Left kidney (tissue), 2 donors: ENCODE results near the gene HOXA2. TPM values are rescaled to one million over a fixed set of nuclear protein-coding genes. Genes with fewer than 3 reads are reported as not detected.

Experiments
- DNase-seq: peaks from one replicate; pipeline ENCODE4 v3.0.0-alpha.2; 2013
- polyA plus RNA-seq: library from polyadenylated mRNA; unstranded; fragments of 120-200 nt; gene quantifications from one replicate; pipeline ENCODE4 v1.2.1, GENCODE V29; 2013; ENCODE audit not compliant: insufficient read length

HOXA2 gene
- polyA plus RNA-seq, 1 donor = 13.9 TPM

- no peak for DNase-seq
These were observed 24.3 kb upstream of the HOXA2 start for GRCh38 chr7:27126596-27127327.

- DNase-seq = no peak
These were observed 23.5 kb upstream of the HOXA2 start for GRCh38 chr7:27125986-27126394.

DNA sequence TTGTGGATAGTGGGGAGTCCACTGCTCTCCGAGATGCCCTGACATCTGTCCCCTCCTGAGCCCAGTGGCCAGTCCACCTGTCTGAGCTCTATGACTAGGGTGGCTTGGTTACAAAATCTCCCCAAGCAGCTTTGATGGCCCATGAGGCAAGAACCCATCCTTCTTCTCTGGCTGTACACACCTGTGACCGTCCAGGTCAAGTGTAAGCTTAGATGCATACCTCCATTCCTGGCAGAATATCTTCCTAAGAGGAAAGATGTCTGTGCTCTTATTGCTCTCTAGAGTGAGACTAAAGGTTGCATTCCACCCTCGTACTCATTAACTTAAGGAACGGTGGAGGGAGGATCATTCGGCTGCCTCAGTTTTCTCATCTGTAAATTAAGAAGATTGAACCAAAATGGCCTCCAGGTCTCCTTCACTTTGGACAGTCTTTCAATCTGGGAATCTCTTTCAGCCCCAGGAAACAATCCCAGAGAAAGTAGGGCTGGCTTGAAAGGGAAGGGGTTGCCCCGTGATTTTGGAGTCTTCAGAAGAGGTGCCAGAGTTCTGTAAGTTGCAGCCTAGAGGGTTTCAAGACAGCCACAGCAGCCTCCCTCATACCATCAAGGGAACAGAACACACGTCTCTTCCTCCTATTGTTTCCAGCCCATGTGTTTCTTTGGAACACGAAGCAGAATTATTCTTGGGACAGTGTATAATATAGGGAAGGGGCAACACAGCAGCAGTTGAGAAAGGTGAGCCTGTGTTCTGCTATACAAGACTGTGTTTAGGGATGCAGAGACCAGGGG lies 22.6 kb upstream of the HOXA2 start:
- no peak for DNase-seq

GRCh38 chr7:27124096-27124901 lies 21.8 kb upstream of the HOXA2 start:
- no peak for DNase-seq

DNA sequence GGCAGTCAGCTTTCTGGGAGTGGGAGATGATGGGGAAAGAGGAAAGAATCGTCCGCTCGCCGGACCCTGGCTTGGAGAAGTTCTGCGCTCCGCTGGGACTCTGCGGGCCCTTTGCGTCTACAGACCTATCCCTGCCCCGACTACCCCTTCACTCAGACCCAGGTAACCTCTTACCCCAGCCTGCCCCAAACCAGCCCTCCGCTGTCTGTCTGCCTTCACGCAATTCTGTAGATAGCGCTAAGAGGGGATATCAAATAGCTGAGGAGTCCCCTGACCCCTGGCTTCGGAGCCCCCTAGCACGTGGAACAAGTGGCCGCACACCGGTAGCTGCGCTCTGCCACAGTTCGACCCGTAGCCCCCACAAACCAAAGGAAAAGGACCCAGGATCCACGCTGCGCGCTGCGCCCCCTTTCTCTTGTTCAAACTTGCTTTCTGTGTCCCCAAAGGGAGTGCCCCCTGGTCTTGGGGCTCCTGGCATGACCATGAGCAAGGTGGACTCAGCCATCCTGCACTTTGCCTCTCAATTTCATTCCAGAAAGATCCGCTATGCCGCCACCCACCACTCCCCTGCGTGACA lies 21.1 kb upstream of the HOXA2 start:
- DNase-seq = no peak

- no peak for DNase-seq
These were observed 20.6 kb upstream of the HOXA2 start for GRCh38 chr7:27123007-27123476.

- no peak for DNase-seq
These were observed 19.8 kb upstream of the HOXA2 start for GRCh38 chr7:27122077-27122910.

DNA sequence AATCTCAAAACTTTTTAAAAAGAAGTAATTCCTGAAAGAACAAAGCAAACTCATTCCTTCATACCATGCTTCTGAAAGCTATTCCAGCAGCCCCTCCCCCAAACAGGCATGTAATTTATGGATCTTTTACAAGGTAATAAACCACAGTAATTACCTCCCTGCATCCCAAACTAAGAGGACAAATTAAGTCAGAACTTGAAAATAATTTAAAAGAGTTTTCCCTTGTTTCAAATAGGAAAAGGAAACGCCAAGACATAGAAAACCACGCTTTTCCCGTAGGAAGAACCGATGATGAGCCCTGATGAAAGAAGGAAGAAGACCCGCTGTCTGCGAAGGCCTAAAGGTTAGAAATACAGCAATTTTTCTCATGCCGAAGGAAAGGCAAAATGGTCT lies 19.2 kb upstream of the HOXA2 start:
- no peak for DNase-seq

DNA sequence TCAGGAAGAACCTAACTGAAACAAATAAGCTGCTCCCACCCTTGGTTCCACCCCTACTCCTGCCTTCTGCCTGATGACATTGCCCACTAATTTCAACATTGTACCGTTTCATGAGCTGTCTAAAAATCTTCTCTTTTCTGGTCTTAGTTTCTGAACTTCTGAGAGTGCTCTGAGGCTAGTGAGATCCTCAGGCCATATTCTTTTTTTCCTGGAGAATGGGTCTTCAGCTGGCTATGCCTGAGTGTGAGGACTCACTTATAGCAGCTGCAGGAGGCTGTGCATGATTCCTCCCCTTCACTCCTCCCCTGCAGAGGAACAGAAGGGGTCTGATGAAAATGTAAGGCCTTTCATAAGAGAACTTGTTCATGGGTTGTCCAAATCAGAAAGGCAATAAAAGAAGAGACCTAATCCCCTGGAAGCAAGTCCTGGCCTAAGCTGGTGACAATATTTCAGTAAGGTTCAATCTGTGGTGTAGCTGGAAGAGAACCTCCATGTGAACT lies 17.0 kb upstream of the HOXA2 start:
- DNase-seq = no peak

GRCh38 chr7:27118580-27118979 lies 16.1 kb upstream of the HOXA2 start:
- DNase-seq = no peak

DNA sequence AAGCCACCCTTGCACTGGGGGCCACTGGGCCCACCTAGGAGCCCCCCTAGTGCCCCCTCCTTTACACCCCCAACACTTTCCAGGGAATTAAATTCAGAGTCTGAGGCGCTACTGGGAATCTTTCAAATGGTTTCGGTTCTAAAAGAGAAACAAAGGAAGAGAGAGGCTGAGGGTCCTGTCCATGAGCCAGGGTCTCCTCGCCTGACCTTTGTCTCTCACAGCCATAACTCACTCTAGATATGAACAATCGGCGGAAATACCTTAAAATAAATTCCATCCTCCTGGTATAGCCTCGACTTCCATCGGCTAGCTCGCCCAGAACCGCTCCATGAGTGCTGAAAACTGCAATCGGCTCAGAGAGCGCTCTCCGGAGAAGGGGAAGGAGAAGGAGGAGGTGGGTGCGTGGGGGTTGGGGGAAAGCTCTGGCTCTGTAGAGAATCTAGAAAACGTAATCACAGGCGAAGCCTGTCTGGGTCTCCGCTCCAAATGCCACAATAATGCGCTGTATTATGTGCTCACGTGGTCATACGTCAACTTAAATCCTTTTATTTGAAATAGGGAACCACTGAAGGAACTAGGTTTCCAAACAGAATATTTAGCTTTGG lies 15.5 kb upstream of the HOXA2 start:
- no peak for DNase-seq

DNA sequence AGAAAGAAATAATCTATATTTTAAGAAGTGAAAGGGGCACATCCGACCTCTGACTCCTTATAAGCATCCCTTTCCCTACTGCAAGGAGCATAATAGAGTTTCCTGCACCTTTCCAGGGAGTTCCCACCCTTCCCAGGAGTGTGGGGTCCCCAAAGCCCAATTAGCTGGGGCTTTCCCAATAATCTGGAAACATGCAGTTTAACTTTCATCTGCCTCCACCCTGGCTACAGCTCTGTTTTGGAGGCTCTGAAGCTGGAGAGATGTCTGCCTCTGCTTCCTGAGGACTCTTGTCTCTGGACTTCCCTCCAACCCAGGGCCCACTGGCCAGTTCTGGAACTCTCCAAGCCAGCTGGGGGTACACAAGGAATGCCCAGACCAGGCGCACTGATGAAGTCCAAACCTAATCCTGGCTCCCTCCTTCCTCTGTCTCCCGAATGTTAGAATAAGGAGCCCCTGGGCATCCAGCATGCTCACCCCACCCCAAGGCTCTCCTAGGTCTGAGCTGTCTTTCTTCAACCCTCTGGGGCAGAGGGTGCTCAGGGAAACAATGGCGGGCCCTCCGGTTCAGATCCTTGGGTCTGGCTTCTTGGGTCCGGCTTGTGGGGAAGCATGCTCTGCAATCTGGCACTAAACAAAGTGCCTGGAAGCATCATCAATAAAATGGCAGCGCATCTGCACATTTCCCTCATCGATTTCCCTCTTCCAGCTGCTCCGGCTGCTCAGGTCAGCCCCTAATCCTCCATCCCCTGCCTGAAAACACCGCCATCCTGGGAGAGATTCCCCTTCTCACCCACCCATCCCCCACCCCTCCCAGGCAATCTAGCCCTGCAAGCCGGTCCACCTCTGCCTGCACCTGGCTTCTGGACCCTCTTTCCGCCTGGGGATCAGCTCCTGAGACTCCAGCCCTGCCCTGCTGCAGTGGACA lies 14.7 kb upstream of the HOXA2 start:
- DNase-seq = no peak

GRCh38 chr7:27116031-27116961 lies 13.8 kb upstream of the HOXA2 start:
- no peak for DNase-seq

- no peak for DNase-seq
These were observed 12.9 kb upstream of the HOXA2 start for GRCh38 chr7:27115221-27116026.

DNA sequence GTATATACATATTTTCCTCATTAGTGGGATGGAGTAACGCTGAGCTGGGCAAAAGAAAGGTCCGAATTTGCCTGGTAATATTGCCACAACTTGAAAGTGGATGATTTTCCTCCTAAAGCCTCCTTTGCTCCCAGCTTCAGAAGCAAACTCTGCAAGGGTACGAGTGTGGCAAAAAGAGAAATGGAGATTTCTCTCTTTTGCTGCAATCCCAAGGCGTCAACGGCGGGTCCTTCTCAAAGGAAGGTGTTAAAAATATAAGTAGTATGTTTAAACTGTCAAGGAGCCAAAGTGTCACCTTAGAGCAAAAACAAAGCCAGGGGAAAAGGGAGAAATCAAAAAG lies 12.4 kb upstream of the HOXA2 start:
- no peak for DNase-seq

- DNase-seq = no peak
These were observed 11.7 kb upstream of the HOXA2 start for GRCh38 chr7:27113991-27114769.
